GM20000 (cell line): ENCODE data around the gene OR2V2.
"Not testable (repeated sequence)": the region's sequence is repeated elsewhere in the genome, so short reads cannot be mapped to it uniquely, and the experiment has no call there.

Experiments used
- DNase-seq: peaks from one replicate; pipeline ENCODE4 v3.0.0; 2012; ENCODE audit warnings: low spot score
- TF ChIP-seq, protein P1 (sequence below): IDR thresholded peaks from 2 replicates; pipeline ENCODE4 v1.5.1; 2012; ENCODE audit warnings: mild to moderate bottlenecking, control low read depth; ENCODE audit errors: extremely low read depth, missing control alignments

Gene OR2V2

GRCh38 chr5:181124526-181124925 lies 22.9 kb upstream of the OR2V2 start:
- no peak for DNase-seq
- TF ChIP-seq, protein P1, sequence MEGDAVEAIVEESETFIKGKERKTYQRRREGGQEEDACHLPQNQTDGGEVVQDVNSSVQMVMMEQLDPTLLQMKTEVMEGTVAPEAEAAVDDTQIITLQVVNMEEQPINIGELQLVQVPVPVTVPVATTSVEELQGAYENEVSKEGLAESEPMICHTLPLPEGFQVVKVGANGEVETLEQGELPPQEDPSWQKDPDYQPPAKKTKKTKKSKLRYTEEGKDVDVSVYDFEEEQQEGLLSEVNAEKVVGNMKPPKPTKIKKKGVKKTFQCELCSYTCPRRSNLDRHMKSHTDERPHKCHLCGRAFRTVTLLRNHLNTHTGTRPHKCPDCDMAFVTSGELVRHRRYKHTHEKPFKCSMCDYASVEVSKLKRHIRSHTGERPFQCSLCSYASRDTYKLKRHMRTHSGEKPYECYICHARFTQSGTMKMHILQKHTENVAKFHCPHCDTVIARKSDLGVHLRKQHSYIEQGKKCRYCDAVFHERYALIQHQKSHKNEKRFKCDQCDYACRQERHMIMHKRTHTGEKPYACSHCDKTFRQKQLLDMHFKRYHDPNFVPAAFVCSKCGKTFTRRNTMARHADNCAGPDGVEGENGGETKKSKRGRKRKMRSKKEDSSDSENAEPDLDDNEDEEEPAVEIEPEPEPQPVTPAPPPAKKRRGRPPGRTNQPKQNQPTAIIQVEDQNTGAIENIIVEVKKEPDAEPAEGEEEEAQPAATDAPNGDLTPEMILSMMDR = no peak

DNA sequence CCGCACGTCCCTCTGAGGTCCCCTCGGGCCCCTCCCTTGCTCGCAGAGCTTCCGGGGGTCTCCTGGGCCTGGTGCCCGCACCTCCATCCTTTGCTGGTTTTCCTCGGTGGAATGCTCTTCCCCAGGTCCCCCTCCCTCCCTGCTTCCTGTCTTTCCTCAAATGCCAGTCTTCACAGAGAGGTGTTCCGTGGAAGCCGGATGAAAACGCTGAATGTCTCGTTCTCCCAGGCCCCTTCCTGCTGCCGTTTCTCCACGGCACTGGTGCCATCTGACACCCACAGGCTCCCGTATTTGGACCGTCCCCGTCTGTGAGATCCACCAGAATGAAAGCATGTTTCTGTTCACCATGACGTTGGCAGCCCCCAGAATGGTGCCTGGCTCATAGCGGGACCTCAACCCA lies 20.5 kb upstream of the OR2V2 start:
- TF ChIP-seq, protein P1 = no peak

DNA sequence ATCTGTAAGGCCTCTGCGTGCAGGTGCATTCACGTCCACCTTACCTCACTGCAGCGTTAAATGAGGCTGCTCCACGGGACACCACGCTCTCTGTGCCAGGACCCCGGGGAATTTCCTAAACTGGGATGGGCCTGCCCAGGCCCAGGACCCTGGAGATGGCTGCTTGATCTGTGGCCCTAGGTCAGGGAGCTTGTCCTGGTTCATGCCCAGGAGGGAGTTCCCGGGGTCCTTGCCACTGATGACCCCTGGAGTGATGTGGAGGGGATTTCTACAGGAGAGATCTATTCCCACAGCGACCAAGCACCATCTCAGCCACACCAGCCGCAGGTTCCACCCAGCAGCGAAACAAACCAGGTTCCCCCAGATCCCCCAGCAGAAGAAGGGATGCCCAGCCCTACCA lies 19.9 kb upstream of the OR2V2 start:
- no peak for DNase-seq
- TF ChIP-seq, protein P1 = no peak

More for the DNA sequence above, 20.5 kb upstream of the OR2V2 start:
- no peak for DNase-seq

DNA sequence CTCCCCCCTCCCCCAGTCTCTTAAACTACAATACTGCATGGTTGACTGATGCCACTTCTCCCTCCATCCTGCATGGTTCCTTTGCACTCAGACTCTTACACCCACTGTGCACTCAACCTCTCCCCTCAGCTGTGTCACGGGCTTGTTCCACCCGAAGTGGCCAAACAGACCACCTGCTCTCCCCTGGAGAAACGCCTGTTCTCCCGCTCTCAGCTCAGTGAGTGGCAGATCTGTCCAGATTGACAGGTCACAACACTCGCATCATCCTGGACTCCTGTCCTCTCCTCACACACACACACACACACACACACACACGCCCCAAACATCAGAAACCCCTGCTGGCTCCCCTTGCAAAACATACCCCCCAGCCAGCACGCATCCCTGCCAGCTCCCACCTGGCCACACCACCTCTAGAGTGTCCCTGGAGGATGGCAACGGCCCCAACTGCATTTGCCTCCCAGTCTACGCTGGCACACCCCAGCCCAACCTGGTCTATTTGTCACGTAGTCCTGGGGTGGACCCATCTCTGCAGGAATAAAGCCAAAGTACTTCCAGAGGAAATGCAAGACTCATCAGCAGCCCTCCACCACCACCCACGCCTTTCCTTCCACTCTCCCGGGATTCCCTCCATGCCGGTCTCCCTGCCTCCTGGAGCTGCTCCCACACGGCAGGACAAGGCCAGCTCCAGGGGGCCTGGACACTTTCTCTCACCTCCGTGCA lies 19.3 kb upstream of the OR2V2 start:
- TF ChIP-seq, protein P1 = no peak
- DNase-seq = no peak

- TF ChIP-seq, protein P1 = no peak
- no peak for DNase-seq
These were observed 17.8 kb upstream of the OR2V2 start for GRCh38 chr5:181129601-181130000.

- DNase-seq = not testable (repeated sequence)
These were observed 17.3 kb upstream of the OR2V2 start for GRCh38 chr5:181130081-181130480.

- TF ChIP-seq, protein P1 = no peak
- DNase-seq = no peak
These were observed 16.4 kb upstream of the OR2V2 start, which contains the start of gene OR2V1 for GRCh38 chr5:181130832-181131496. Gene OR2V1, minus strand, starts transcription at chr5:181131169. Its CDS starts 5,865 bp downstream, at chr5:181125304.

DNA sequence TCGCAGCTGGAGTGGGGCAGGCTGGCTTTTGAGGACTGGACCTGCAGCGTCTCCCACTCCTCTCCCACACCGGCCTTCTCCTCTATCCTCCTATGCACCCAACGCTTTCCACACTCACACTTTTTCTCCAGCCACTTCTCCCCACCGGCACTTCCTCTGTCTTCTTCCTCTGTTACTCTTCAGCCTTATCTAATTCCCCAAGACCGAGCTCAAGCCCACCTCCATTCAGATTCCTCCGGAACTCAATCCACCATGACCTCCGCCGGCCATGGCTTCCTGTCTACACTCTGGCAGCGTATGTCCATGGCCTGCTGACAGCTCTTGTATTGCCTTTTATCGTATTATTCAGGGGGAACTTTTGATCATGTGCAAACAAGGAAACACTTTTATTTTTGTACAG lies 15.9 kb upstream of the OR2V2 start:
- TF ChIP-seq, protein P1 = no peak
- no peak for DNase-seq
